Astrocyte of the spinal cord (primary cell): ENCODE data around the gene DCN.

Source experiments
- DNase-seq: peaks from one replicate; pipeline ENCODE4 v3.0.0; 2011; ENCODE audit warnings: low read depth, low spot score
- H3K4me3 ChIP-seq: 2 replicates; pipeline ENCODE4 v1.5.1; 2011; ENCODE audit warnings: low read depth, mild to moderate bottlenecking, low read length, moderate library complexity
- in situ Hi-C: cut with HindIII; loops from 2 replicates; pipeline ENCODE4 v1.10.0; 2017; ENCODE audit warnings: low sequenced_read_pairs
- TF ChIP-seq, protein P1 (sequence below): IDR thresholded peaks from 2 replicates; pipeline ENCODE4 v1.5.1; 2012; ENCODE audit warnings: low read depth, mild to moderate bottlenecking, low read length, inconsistent platforms

The DCN gene

DNA sequence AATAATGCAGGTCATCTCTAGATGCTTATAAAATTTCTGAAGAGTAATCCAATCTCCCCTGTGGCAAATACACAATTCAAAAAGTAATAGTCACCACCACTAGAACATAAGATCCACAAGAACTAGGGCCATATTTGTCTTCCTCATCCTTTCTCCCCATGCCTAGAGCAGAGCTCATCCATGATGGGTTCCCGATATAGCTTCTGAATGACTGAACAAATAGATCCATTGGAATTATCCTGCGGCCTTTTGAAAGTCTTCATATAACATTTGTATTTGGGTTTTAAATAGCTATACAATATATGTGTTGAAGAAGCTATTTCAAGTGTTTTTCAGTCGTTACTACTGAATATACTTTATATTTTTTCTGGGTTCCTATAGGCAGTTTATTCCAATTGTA, 5.7 kb downstream of the DCN start:
- TF ChIP-seq, protein P1, sequence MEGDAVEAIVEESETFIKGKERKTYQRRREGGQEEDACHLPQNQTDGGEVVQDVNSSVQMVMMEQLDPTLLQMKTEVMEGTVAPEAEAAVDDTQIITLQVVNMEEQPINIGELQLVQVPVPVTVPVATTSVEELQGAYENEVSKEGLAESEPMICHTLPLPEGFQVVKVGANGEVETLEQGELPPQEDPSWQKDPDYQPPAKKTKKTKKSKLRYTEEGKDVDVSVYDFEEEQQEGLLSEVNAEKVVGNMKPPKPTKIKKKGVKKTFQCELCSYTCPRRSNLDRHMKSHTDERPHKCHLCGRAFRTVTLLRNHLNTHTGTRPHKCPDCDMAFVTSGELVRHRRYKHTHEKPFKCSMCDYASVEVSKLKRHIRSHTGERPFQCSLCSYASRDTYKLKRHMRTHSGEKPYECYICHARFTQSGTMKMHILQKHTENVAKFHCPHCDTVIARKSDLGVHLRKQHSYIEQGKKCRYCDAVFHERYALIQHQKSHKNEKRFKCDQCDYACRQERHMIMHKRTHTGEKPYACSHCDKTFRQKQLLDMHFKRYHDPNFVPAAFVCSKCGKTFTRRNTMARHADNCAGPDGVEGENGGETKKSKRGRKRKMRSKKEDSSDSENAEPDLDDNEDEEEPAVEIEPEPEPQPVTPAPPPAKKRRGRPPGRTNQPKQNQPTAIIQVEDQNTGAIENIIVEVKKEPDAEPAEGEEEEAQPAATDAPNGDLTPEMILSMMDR, result no peak
- H3K4me3 ChIP-seq, result no peak overlapping the region
- in situ Hi-C loops, result no loop called here
- no peak for DNase-seq

DNA sequence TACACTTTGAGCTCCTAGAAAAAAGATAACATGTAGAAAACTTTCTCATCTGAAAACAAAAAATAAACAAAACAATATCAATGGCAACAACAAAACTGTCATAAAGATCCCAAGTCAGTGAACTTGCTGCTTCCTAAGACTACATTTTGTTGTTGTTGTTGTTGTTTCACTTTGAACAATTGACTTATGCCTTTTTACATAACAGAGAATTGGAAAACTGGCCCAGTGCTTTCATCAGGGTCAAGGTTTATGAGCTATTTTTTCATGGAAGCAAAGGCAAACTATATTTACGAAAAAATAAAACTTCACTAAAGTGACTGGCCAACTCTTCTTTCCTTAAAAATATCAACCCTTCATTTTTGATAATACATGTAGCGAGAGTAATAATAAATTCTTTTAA, 6.3 kb downstream of the DCN start:
- TF ChIP-seq, protein P1, result no peak
- in situ Hi-C loops, result no loop called here
- DNase-seq, result no peak
- no peak overlapping the region for H3K4me3 ChIP-seq

DNA sequence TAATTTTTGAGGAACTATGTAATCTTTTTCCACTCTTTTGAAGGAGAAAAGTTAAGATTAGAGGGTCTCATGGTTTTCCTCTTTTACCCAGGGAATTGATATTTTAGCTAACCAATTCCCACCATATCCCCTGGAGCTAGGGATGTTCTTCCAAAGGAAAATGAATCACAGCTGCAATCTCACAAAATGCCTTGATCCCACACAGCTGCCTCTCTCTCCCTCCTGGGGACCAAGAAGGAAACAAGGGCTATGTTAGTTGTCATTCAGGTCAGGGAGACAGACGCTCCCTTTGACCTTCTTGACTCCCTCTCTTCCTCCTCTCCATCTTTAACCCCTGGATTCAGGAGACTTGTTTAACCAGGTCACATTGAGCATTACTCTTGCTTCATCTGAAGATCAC, 9.5 kb downstream of the DCN start:
- no peak overlapping the region for H3K4me3 ChIP-seq
- in situ Hi-C loops, result no loop called here
- DNase-seq, result no peak

DNA sequence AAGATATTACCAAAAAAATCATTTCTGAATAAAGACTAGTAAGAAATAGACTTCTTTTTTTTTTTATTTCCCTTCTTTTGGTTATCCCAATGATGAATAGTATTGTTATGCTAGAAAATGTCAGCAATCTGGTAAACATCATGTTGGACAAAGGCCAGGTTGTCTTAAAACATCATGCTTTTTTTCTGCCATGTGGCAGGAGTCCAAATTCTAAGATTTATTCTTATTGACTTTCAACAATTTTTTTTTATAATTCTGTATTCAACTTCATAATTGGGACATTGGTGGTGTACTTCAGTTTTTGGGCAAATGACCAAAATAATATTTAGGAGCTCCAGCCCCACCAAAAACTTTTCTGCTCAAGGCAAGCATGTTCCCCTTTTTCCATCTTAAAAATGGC, 10.5 kb downstream of the DCN start:
- H3K4me3 ChIP-seq, result no peak overlapping the region
- TF ChIP-seq, protein P1, result no peak
- in situ Hi-C loops, result no loop called here
- no peak for DNase-seq

More for the DNA sequence above, 9.5 kb downstream of the DCN start:
- TF ChIP-seq, protein P1, result no peak

DNA sequence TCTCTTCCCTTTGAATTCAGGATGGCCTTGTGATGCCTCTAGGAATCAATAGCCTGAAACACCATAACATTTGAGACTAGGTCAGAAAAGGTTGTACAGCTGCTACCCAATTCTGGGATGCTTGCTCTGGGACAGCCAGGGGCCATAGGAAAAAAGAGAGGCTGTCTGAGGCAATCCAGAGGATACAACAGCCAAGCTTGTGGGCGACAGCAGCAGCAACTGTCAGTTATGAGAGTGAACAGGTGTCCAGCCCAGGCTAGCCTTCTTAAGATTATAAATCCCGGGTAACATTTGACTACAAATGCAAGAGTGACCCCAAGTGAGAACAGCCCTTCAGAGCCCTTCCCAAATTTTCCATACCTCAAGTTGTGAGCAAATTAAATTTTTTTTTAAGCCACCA, 11.1 kb downstream of the DCN start:
- TF ChIP-seq, protein P1, result no peak

DNA sequence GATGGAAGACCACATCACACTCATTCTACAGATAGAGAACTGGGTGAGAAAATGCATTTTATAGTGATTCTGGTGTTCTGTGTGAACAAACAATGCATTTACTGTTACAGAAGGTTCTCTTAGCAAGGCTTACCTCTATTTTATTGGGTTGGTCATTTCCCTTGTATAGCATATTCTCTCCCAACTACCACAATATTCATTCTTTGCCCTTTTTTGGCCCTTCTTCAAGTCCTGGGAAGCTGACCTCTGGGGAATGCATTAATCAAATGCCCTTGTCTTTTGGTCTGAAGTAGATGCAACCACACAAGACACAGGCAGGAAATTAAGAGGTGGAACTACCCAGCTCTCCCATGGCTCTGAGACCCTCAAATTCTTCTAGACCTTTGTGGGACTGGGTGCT, 19.5 kb downstream of the DCN start:
- H3K4me3 ChIP-seq, result no peak overlapping the region
- TF ChIP-seq, protein P1, result no peak
- in situ Hi-C loops, result no loop called here
- no peak for DNase-seq

More for the DNA sequence above, 11.1 kb downstream of the DCN start:
- no peak overlapping the region for H3K4me3 ChIP-seq
- DNase-seq, result no peak
- in situ Hi-C loops, result no loop called here

DNA sequence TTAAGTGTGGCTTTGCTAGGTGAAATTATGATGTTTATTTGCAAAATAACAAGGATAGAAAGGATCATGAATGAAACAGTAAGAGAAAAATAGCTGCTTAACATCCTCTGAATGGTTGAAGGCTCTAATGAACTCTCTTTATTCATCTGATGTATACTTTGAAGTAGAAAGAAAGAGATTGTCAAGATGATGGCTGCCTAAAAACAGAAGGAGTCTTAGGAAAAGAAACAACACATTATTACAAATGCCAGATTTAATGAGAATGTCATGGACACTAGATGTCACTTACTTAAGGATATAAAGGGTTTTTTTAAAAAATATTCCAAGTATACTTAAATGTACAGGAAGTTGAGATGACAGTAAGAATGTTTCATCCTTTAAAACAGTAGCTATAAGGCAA, 21.6 kb downstream of the DCN start:
- no peak for DNase-seq
- in situ Hi-C loops, result no loop called here
- TF ChIP-seq, protein P1, result no peak
- H3K4me3 ChIP-seq, result no peak overlapping the region
